K562 (cell line): ENCODE measurements around the gene GPATCH2L. TPM values are rescaled to one million over a fixed set of nuclear protein-coding genes. Genes with fewer than 3 reads are reported as not detected.

ENCODE experiments used
- ESRRB ChIP-seq: fragments of 250-450 bp; sonication (Bioruptor Pico); IDR thresholded peaks from 2 replicates; pipeline ENCODE4 v1.5.0; 2020; ENCODE audit warnings: mild to moderate bottlenecking, moderate library complexity, borderline replicate concordance
- JUND ChIP-seq, 2 experiments: IDR thresholded peaks; 2 replicates in 1 of 2; 3 replicates in 1 of 2; pipeline ENCODE4 v1.6.1; 2011; ENCODE audit warnings: borderline replicate concordance in 2 of 2, low read depth in 2 of 2, low read length in 2 of 2, improper control_type of control experiment in 1 of 2, missing biosample characterization in 1 of 2, missing genetic modification characterization in 1 of 2, missing genetic modification reagents in 1 of 2
- NEUROD1 ChIP-seq: fragments of 150-350 bp; IDR thresholded peaks from 2 replicates; pipeline ENCODE4 v1.6.1; 2014; ENCODE audit warnings: borderline replicate concordance, low read length, low read depth; ENCODE audit not compliant: partially characterized antibody
- TAF1 ChIP-seq: IDR thresholded peaks from 2 replicates; pipeline ENCODE4 v1.6.1; 2011; ENCODE audit warnings: mild to moderate bottlenecking, low read length, moderate library complexity; ENCODE audit not compliant: insufficient read depth, control insufficient read depth, severe bottlenecking; ENCODE audit errors: extremely low read depth
- TBP ChIP-seq: optimal IDR thresholded peaks from 2 replicates; pipeline ENCODE3; 2011; ENCODE audit warnings: low read depth, low read length, improper control_type of control experiment
- TFE3 ChIP-seq: fragments of 450-650 bp; formaldehyde crosslinking; IDR thresholded peaks from 2 replicates; pipeline ENCODE4 v1.4.0; 2020; ENCODE audit warnings: mild to moderate bottlenecking, mixed read lengths
- TOE1 ChIP-seq, 2 experiments: fragments of 450-650 bp in 1 of 2; sonication (generic) in 1 of 2; formaldehyde crosslinking in 1 of 2; IDR thresholded peaks; 2 replicates each; pipeline versions ENCODE4 v1.7.1 to v1.8.0; 2016 to 2022; ENCODE audit warnings: borderline replicate concordance in 2 of 2, mild to moderate bottlenecking in 2 of 2, antibody characterized with exemption in 1 of 2, inconsistent platforms in 1 of 2, low read depth in 1 of 2, missing genetic modification reagents in 1 of 2, moderate library complexity in 1 of 2
- ZNF143 ChIP-seq: sonication (generic); formaldehyde crosslinking; IDR thresholded peaks from 2 replicates; pipeline ENCODE4 v1.9.0; 2022; ENCODE audit warnings: mild to moderate bottlenecking, missing genetic modification reagents
- polyA plus RNA-seq, 8 experiments: library from polyadenylated mRNA; depleted of rRNA in 4 of 8; stranded (reverse) in 5 of 8; unstranded in 3 of 8; fragments of >200 nt; fragmentation: Nextera tagmentation in 2 of 8; fragmentation: Illumina TruSeq in 1 of 8; extraction: Ambion mirVana in 2 of 8; extraction: Trizol in 1 of 8; gene quantifications; 2 replicates each; pipeline versions ENCODE4 v1.2.1 to v1.2.3, GENCODE V29; 2011 to 2014; ENCODE audit warnings: inconsistent platforms in 1 of 8, missing spikeins in 1 of 8
- total RNA-seq, 7 experiments: library from RNA; depleted of rRNA in 6 of 7; stranded (reverse); fragments of >200 nt in 6 of 7; fragmentation: Illumina TruSeq in 2 of 7; extraction: Trizol in 2 of 7; gene quantifications; 2 replicates each; pipeline versions ENCODE4 v1.2.1 to v1.2.3, GENCODE V29; 2011 to 2021; ENCODE audit warnings: low replicate concordance in 1 of 7
- TF ChIP-seq, protein P1 (sequence below), 3 experiments: IDR thresholded peaks in 2 of 3; conservative IDR thresholded peaks in 1 of 3; 2 replicates each; pipeline ENCODE4 v1.5.1; 2011 to 2012; ENCODE audit warnings: low read length in 3 of 3, mild to moderate bottlenecking in 3 of 3, control low read depth in 2 of 3, improper control_type of control experiment in 1 of 3, inconsistent platforms in 1 of 3, low read depth in 1 of 3, mixed read lengths in 1 of 3, moderate library complexity in 1 of 3; ENCODE audit not compliant: insufficient read depth in 2 of 3
- TF ChIP-seq, protein P2 (sequence below): IDR thresholded peaks from 2 replicates; pipeline ENCODE4 v1.6.1; 2011; ENCODE audit warnings: borderline replicate concordance, low read depth, mild to moderate bottlenecking, moderate library complexity, low read length; ENCODE audit not compliant: insufficient read depth, poor library complexity, severe bottlenecking
- TF ChIP-seq, protein P3 (sequence below), 2 experiments: fragments of 450-650 bp; formaldehyde crosslinking in 1 of 2; IDR thresholded peaks; 2 replicates each; pipeline versions ENCODE4 v1.4.0 to v1.6.1; 2014 to 2020; ENCODE audit warnings: mild to moderate bottlenecking in 2 of 2, borderline replicate concordance in 1 of 2, low read depth in 1 of 2

GPATCH2L gene
- total and polyA plus RNA-seq, 9 of the 15 experiments (the other 6 are each of a cell fraction or from before 2014, with no cell fraction given): 13.1 to 39.6 (median 20.0) TPM

- TF ChIP-seq TOE1 (IDR thresholded peaks at IDR 0.05; ENCODE audit: borderline replicate concordance): no peak
- TF ChIP-seq TOE1 (CRISPR knock-in tag; IDR thresholded peaks at IDR 0.05; ENCODE audit: borderline replicate concordance, low read depth): no peak
- no peak for TF ChIP-seq ESRRB (CRISPR knock-in tag)
- TF ChIP-seq, protein P1, sequence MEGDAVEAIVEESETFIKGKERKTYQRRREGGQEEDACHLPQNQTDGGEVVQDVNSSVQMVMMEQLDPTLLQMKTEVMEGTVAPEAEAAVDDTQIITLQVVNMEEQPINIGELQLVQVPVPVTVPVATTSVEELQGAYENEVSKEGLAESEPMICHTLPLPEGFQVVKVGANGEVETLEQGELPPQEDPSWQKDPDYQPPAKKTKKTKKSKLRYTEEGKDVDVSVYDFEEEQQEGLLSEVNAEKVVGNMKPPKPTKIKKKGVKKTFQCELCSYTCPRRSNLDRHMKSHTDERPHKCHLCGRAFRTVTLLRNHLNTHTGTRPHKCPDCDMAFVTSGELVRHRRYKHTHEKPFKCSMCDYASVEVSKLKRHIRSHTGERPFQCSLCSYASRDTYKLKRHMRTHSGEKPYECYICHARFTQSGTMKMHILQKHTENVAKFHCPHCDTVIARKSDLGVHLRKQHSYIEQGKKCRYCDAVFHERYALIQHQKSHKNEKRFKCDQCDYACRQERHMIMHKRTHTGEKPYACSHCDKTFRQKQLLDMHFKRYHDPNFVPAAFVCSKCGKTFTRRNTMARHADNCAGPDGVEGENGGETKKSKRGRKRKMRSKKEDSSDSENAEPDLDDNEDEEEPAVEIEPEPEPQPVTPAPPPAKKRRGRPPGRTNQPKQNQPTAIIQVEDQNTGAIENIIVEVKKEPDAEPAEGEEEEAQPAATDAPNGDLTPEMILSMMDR (IDR thresholded peaks at IDR 0.05 in 2 of 3, conservative IDR thresholded peaks at IDR 0.05 in 1 of 3; ENCODE audit: insufficient read depth in 2 of 3, low read depth in 1 of 3, low read length in 3 of 3): no peak
- TF ChIP-seq TAF1: peak; percentile 66
- peak; percentile 63; the same call in 1 of the 2 replicates for TF ChIP-seq JUND (IDR thresholded peaks at IDR 0.05; ENCODE audit: borderline replicate concordance, low read depth, low read length)
- no peak; the same call in 2 of the 3 replicates for TF ChIP-seq JUND (tag; IDR thresholded peaks at IDR 0.05; ENCODE audit: borderline replicate concordance, low read depth, low read length)
- TF ChIP-seq, protein P2, sequence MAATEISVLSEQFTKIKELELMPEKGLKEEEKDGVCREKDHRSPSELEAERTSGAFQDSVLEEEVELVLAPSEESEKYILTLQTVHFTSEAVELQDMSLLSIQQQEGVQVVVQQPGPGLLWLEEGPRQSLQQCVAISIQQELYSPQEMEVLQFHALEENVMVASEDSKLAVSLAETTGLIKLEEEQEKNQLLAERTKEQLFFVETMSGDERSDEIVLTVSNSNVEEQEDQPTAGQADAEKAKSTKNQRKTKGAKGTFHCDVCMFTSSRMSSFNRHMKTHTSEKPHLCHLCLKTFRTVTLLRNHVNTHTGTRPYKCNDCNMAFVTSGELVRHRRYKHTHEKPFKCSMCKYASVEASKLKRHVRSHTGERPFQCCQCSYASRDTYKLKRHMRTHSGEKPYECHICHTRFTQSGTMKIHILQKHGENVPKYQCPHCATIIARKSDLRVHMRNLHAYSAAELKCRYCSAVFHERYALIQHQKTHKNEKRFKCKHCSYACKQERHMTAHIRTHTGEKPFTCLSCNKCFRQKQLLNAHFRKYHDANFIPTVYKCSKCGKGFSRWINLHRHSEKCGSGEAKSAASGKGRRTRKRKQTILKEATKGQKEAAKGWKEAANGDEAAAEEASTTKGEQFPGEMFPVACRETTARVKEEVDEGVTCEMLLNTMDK: no peak
- TF ChIP-seq TBP: peak; percentile 2
- TF ChIP-seq, protein P3, sequence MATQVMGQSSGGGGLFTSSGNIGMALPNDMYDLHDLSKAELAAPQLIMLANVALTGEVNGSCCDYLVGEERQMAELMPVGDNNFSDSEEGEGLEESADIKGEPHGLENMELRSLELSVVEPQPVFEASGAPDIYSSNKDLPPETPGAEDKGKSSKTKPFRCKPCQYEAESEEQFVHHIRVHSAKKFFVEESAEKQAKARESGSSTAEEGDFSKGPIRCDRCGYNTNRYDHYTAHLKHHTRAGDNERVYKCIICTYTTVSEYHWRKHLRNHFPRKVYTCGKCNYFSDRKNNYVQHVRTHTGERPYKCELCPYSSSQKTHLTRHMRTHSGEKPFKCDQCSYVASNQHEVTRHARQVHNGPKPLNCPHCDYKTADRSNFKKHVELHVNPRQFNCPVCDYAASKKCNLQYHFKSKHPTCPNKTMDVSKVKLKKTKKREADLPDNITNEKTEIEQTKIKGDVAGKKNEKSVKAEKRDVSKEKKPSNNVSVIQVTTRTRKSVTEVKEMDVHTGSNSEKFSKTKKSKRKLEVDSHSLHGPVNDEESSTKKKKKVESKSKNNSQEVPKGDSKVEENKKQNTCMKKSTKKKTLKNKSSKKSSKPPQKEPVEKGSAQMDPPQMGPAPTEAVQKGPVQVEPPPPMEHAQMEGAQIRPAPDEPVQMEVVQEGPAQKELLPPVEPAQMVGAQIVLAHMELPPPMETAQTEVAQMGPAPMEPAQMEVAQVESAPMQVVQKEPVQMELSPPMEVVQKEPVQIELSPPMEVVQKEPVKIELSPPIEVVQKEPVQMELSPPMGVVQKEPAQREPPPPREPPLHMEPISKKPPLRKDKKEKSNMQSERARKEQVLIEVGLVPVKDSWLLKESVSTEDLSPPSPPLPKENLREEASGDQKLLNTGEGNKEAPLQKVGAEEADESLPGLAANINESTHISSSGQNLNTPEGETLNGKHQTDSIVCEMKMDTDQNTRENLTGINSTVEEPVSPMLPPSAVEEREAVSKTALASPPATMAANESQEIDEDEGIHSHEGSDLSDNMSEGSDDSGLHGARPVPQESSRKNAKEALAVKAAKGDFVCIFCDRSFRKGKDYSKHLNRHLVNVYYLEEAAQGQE (IDR thresholded peaks at IDR 0.05; ENCODE audit: borderline replicate concordance): peak; percentile 15; the same call in 1 of the 2 replicates
- TF ChIP-seq, protein P3 (CRISPR knock-in tag; IDR thresholded peaks at IDR 0.05; ENCODE audit: low read depth): no peak
- no peak for TF ChIP-seq TFE3 (CRISPR knock-in tag)
- TF ChIP-seq NEUROD1: no peak
- TF ChIP-seq ZNF143 (CRISPR knock-in tag): no peak
Observed at GRCh38 chr14:76152333-76152681, 585 bp downstream of the GPATCH2L start (continued).
